Activated effector memory CD4-positive, alpha-beta T cell treated with Interleukin-2 at 50 U/mL for 16 hours (primary cell): ENCODE data around the gene CSTPP1.

ENCODE experiments used
- DNase-seq: peaks from one replicate; pipeline ENCODE4 v3.0.0-alpha.2; 2020

Gene CSTPP1

DNA sequence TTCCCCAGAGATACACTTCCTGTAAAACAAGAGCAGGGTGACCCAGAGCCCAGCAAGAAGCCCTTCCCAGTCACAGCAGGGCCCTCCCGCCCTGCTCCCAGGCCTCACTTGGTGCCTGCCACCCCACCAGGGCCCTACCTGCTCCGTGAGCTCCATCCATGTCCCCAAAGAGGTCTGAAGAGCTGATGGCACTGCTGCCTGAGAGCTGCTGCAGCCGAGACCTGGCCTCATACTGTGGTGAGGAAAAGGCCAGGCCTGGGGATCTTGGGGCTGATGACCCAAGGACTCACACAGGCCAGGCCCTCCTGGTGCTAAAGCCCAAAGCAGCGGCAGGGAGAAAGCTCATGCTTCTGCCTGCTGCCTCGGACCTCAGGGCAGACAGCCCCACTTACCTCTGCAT, 229.8 kb downstream of the CSTPP1 start:
- no peak for DNase-seq

DNA sequence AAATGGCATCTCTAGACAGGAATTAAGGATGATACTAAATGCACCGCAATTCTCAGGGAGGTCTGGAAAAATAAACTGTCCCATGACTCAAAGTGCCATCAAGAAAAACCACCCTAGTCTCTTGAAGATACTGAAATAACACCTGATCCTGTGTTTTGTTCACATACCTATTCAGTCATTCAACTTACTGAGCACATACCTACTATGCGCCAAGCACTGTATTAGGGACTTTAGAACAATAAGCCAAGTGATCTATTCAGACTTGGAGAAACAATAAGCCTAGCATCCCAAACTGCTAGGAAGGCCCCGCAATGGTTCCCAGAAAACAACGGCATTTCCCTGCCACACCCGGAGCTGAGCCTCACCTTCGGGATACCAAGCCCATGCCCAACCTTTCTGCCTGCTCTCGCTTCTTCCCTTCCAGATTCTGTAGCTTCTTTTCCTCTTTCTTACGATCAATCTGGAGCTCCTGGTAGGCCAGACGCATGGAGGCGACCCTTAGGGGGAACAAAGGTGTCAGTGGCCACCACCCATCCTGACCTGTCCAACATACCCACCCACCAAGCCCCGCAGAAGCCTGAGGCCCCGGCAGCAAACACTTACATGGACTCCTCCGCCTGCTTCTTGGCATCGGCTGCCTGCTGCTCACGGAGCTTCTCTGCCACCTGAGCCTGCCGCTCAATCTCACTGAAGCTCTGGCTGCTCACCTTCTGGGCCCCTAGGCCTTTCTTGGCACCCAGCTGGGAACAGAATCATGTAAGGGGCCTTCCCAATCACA, 234.7 kb downstream of the CSTPP1 start:
- no peak for DNase-seq

DNA sequence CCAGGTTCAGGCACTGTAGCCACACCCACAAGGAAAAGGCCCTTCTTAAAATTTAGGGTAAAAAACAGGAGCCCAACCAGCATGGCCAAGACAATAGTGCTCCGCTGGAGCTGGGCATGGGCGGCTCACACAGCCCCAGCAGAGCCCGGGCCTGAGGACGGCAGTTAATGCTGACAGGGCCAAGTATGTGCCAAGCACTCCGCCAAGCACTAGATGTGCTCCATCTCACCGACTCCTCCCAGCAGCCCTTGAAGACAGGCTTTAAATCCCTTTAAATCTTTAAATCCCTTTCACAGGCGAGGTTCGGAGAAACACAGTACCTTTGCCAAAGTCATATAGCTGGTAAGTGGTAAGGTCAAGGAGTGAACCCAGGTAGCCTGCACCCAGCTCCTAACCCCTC, 235.3 kb downstream of the CSTPP1 start:
- DNase-seq, result no peak

DNA sequence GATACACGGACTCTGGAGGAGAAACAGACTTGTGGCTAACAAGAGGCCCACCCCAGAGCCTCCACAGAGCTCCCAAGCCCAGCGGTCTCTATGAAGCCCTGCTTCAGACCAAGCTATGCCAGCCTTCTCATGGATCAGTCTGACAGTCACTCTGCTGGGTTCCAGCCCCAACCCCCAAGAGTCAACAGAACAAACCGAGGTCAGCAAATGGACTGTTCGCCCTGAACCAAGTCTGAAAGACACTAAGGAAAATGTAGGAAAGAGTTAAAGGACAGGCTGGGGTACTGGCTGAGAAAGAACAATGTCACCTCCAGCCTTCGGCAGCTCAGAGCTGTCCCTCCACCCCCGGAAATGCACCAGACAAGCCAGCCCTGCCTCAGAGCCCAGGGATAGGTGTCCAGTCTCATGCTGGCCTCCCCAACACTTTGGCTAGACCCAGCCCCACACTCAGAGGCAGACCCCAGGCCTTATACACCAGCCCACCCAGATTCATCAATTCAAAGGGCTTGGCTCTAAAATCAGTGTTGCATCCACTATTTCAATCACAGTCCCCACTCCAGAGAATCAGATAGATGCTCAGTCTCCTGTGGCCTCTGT, 236.3 kb downstream of the CSTPP1 start:
- no peak for DNase-seq

- DNase-seq, result no peak
These were observed 239.3 kb downstream of the CSTPP1 start for GRCh38 chr11:47175746-47176327.

- peak; percentile 95 for DNase-seq
These were observed 240.0 kb downstream of the CSTPP1 start, which contains the start of gene ARFGAP2 for GRCh38 chr11:47176328-47177228. Gene ARFGAP2, minus strand, starts transcription at chr11:47176879. Its CDS starts 26 bp downstream, at chr11:47176853.

DNA sequence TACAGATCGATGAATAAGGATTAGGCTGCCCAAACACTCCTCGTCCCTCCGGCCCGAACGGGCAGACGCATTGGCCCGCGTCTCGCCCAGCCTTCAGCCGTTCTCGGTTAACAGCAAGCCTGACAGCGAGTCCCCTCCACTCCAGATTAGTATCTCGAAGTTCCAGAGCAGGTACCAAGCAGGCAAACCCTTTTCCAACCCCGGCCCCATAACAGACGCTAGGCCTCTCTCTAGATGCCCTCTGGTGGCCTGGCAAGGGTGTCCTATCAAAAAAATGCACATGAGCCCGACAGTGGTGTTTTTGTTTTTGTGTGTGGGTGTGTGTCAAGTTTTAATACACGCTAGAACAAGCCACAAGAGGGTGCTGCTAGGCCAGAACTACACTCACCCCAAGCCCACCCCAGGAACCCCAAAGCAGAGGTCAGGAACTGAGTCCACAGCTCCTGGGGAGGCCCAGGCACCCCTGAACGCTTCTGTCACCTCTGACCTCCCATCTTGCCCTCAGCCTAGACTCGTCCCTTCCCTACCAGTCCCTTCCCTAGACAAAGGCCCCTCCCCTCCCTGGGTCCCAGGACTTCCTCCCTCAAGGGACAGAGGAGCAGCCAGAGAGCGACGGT, 240.8 kb downstream of the CSTPP1 start:
- peak; percentile 68 for DNase-seq

- DNase-seq, result no peak
These were observed 241.3 kb downstream of the CSTPP1 start for GRCh38 chr11:47177846-47178245.

DNA sequence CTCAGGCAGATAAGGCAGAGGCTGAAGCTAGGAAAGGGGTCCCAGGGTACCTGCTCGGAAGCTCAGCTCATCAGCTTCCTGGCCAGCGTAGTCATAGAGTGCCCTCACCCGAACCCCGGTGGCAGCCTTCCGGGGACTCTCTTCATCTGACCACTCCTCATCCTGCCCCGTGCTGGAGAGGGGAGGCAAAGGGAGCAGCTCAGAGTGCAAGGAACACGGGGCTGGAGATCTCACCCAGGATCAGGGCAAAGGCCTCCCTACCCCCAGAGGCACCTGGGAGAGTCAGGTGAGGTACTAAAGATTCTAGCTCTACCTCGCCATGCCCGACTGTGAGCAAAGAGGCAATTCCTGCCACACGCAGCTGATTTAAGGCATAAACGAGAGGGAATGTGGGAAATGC, 241.8 kb downstream of the CSTPP1 start:
- no peak for DNase-seq

- DNase-seq, result no peak
These were observed 242.4 kb downstream of the CSTPP1 start for GRCh38 chr11:47178737-47179654.

GRCh38 chr11:47179655-47179991, 243.1 kb downstream of the CSTPP1 start:
- peak; percentile 12 for DNase-seq

- DNase-seq, result no peak
These were observed 243.6 kb downstream of the CSTPP1 start for GRCh38 chr11:47180006-47180787.

DNA sequence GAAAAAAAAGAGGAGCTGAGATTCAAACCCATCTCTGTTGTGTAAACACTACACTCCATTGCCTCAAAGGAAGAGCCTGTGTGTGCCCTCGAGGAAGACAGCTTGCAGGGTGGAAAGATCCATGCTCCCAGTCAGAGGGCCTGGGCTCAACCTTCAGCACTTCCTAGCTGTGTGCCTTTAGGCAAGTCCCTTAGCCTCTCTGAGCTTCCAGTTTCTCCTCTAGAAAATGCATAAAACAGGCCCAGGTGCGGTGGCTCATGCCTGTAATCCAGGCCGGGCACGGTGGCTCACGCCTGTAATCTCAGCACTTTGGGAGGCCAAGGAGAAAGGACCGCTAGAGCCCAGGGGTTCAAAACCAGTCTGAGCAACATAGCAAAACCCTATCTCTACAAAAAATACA, 244.7 kb downstream of the CSTPP1 start:
- DNase-seq, result no peak

- DNase-seq, result no peak
These were observed 245.8 kb downstream of the CSTPP1 start for GRCh38 chr11:47182380-47182779.

GRCh38 chr11:47183031-47183856, 246.7 kb downstream of the CSTPP1 start:
- no peak for DNase-seq

- no peak for DNase-seq
These were observed 247.4 kb downstream of the CSTPP1 start for GRCh38 chr11:47183969-47184368.

DNA sequence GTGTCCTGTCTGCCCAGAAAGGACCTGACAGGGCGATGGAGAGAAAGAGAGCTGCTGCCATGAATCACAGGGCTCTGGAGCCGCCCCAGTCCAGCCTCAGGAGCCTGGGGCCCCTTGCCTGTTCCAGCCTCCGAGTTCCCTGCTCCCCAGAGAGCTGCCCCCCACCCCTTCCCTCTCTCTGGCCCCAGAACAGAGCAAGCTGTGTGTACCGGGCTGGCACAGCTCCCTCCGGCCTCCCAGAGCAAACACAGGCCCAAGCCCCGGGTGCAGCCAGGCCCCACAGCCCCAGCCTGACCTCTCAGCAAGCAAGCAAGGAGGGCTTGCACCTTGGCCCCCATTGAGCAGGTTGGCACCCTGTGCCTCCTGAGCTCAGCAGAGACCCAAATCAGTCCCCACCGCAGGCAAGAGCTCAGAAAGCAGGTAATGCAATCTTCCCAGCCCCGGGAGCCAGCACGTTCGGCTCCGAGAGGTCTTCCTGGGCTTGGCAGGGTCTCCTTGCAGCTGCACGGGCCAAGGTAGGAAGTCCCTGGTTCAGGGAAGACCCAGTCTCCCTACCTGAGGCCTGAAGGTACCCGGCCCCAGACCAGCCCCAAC, 248.2 kb downstream of the CSTPP1 start:
- no peak for DNase-seq

DNA sequence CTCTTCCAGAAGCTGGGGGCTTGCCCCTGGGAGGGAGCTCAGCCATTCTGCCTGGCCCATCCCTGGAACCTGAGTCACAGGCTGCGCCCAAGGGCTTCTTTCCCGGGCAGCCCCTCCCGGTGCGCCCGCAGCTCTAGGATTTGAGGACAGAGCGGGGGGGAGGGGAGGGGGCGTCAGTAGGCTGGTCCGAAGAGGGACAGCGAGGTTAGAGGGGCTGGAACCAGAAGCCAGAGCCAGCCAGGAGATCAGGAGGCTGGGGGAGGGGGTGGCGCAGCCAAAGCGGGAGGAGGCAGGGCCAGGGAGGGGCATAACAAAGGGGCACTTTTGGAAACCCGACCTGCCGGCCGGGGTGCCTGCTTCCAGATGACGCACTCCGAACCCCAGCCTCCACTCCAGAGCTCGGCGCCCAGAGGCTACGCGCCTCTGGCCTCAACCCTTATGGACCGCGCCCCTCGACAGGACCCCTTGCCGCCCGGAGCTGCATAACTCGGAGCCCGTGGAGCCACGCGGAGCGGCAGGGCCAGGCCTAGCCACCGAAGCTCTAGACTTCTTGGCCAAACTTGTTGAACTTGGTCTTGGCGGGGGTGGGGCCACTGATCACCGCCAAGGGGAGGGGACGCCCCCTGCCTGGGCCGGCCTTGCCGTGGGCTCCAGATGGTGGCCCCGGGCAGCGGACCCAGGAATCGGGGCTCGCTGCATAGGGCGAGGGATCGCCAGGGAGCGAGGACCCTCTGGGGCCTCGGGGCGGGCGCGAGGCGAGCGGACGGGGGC, 248.9 kb downstream of the CSTPP1 start:
- DNase-seq, result no peak
